ENCODE results near the gene CD82. TPM values are rescaled to one million over a fixed set of nuclear protein-coding genes. Genes with fewer than 3 reads are reported as not detected.

Gene CD82
- total RNA-seq, 1 experiment from 2014 or later: 4.5 TPM

- no peak overlapping the region for H3K18ac ChIP-seq (ENCODE audit: insufficient read length, low read depth, low read length)
- no peak overlapping the region for H2AFZ ChIP-seq (ENCODE audit: low read length)
- no CpG with 5 or more reads among the region's 3 CpGs for WGBS (ENCODE audit: extremely low coverage, insufficient read length, low lambda C conversion rate)
- H3K9ac ChIP-seq (ENCODE audit: extremely low read depth, insufficient read length, low read length): no peak overlapping the region
- no peak overlapping the region for H3K4me3 Mint-ChIP-seq
- H4K8ac ChIP-seq (replicated peaks; ENCODE audit: insufficient read length, low read depth, low read length): no peak overlapping the region
- H2BK12ac ChIP-seq (ENCODE audit: insufficient read length, low read depth, low read length): no peak overlapping the region
- H3K56ac ChIP-seq (ENCODE audit: insufficient read length, low read depth, low read length): no peak overlapping the region
- no peaks in the 10 kb centered on the region for H3K9me3 ChIP-seq (ENCODE audit: control insufficient read depth, low read depth, low read length)
- no peaks in the 10 kb centered on the region for H3K79me2 ChIP-seq (ENCODE audit: insufficient read depth, low read length)
- H3K27me3 Mint-ChIP-seq (ENCODE audit: low read depth): peaks cover 11% of the 10 kb centered on the region
- TF ChIP-seq CTCF (conservative IDR thresholded peaks at IDR 0.05): no peak
- no peak overlapping the region for H4K5ac ChIP-seq (ENCODE audit: insufficient read length, low read depth, low read length)
- peaks cover 14 to 18% of the 10 kb centered on the region in 2 experiments for H3K4me1 Mint-ChIP-seq
- no peak overlapping the region for H3K27ac ChIP-seq (ENCODE audit: insufficient read length, low read depth, low read length)
- H3K36me3 Mint-ChIP-seq (ENCODE audit: insufficient read depth in 1 of 3, low read depth in 3 of 3): no peaks in the 10 kb centered on the region; a peak in 1 of 7 replicates
- no peaks in the 10 kb centered on the region for H3K23me2 ChIP-seq (ENCODE audit: insufficient read length, low read depth, low read length, poor library complexity, severe bottlenecking)
- H3K23ac ChIP-seq (ENCODE audit: insufficient read length, low read depth, low read length): no peak overlapping the region
- H2BK20ac ChIP-seq (ENCODE audit: low read depth, low read length, poor library complexity, severe bottlenecking): no peak overlapping the region
- no peak overlapping the region for H2BK15ac ChIP-seq (ENCODE audit: low read depth, low read length)
- no peak overlapping the region for H3K4ac ChIP-seq (ENCODE audit: low read depth, low read length)
- H3K27ac Mint-ChIP-seq: no peak overlapping the region
- no peaks in the 10 kb centered on the region for H3K4me1 ChIP-seq (ENCODE audit: insufficient read depth, low read length)
- H2BK120ac ChIP-seq (ENCODE audit: low read depth, low read length, poor library complexity, severe bottlenecking): no peak overlapping the region
- H4K20me1 ChIP-seq (ENCODE audit: control insufficient read depth, insufficient read depth, insufficient read length): no peaks in the 10 kb centered on the region
- H3K9me3 Mint-ChIP-seq: no peaks in the 10 kb centered on the region; a peak in 1 of 5 replicates
- H3K14ac ChIP-seq (ENCODE audit: insufficient read depth, low read length): no peak overlapping the region
- no peaks in the 10 kb centered on the region for H3K27me3 ChIP-seq (ENCODE audit: insufficient read depth, low read length)
- no peak for DNase-seq
- no peak overlapping the region for H2AK5ac ChIP-seq (ENCODE audit: insufficient read length, low read length)
- no peak overlapping the region for H3T11ph ChIP-seq (ENCODE audit: low read length)
- H2BK5ac ChIP-seq (ENCODE audit: insufficient read length, low read length): no peak overlapping the region
- no peaks in the 10 kb centered on the region for H3K79me1 ChIP-seq (ENCODE audit: insufficient read depth, low read depth, low read length, poor library complexity, severe bottlenecking)
- no peak overlapping the region for H4K91ac ChIP-seq (ENCODE audit: insufficient read length, low read depth, low read length)
- H3K4me2 ChIP-seq (ENCODE audit: insufficient read depth, insufficient read length, low read length): no peak overlapping the region
Observed at GRCh38 chr11:44573333-44573732, 7.9 kb downstream of the CD82 start.
